ENCODE measurements around the gene ILF2.

- TF ChIP-seq CTCF (IDR thresholded peaks at IDR 0.05) (no peak), ZFX (IDR thresholded peaks at IDR 0.05; ENCODE audit: borderline replicate concordance) (no peak)
Observed at GRCh38 chr1:153663211-153663610, 7.6 kb downstream of the ILF2 start.
